GM12878 (cell line): Measurements from ENCODE around the gene PSMD1. TPM values are rescaled to one million over a fixed set of nuclear protein-coding genes. Genes with fewer than 3 reads are reported as not detected.

Experiments used
- ATAC-seq: fragments of 200-7000 bp; cut with Tn5 transposase; 3 replicates; pipeline ENCODE4 v1.9.1; 2020; ENCODE audit warnings: mild to moderate bottlenecking, moderate library complexity
- BruUV-seq: library from RNA; stranded (reverse); fragments of 400-500 nt; replicated peaks from 2 replicates; lab custom pipeline; 2021; lab: Mats Ljungman, UMichigan
- CTCF ChIA-PET: fragments of 300-600 bp; sonication (Branson Sonifier 250); formaldehyde crosslinking; extraction: SDS; loops from one replicate; lab custom pipeline; 2021; ENCODE audit warnings: inconsistent platforms; lab: Yijun Ruan, JAX
- POLR2A ChIA-PET: fragments of 350-600 bp; formaldehyde crosslinking; extraction: SDS; loops from one replicate; lab custom pipeline; 2021; ENCODE audit warnings: inconsistent platforms; lab: Charles Lee
- RAD21 ChIA-PET: fragments of 300-600 bp; sonication (Branson Sonifier 250); formaldehyde crosslinking; loops from one replicate; lab custom pipeline; 2023; ENCODE audit warnings: antibody characterized with exemption; ENCODE audit not compliant: unreplicated experiment; lab: Charles Lee
- SMC1A ChIA-PET: fragments of 300-600 bp; sonication (Branson Sonifier 250); formaldehyde crosslinking; loops from one replicate; lab custom pipeline; 2023; ENCODE audit not compliant: unreplicated experiment, uncharacterized antibody; lab: Charles Lee
- DNase-seq: peaks from one replicate; pipeline ENCODE4 v3.0.0-alpha.2; 2011; ENCODE audit warnings: low read depth, low spot score
- FAIRE-seq: peaks from 3 replicates; lab custom pipeline; 2011; peaks lifted over from hg19 to GRCh38; lab: Jason Lieb, UNC
- H2AFZ ChIP-seq: 2 replicates; pipeline ENCODE4 v1.6.0; 2011; ENCODE audit warnings: low read depth, low read length, control low read depth; ENCODE audit not compliant: control insufficient read depth
- H3K27ac ChIP-seq: 2 replicates; pipeline ENCODE4 v1.5.1; 2011; ENCODE audit warnings: control low read depth; ENCODE audit not compliant: control insufficient read depth, insufficient read depth
- H3K27me3 ChIP-seq, 2 experiments: replicated peaks in 1 of 2; 2 replicates each; pipeline versions ENCODE4 v1.6.0 to v1.6.1; 2011; ENCODE audit warnings: low read length in 1 of 2; ENCODE audit not compliant: control insufficient read depth in 2 of 2, insufficient read depth in 2 of 2
- H3K36me3 ChIP-seq, 2 experiments: 2 replicates each; pipeline ENCODE4 v1.5.1; 2011; ENCODE audit warnings: low read length in 1 of 2; ENCODE audit not compliant: control insufficient read depth in 2 of 2, insufficient read depth in 2 of 2
- H3K4me1 ChIP-seq: 2 replicates; pipeline ENCODE4 v1.6.1; 2011; ENCODE audit warnings: mild to moderate bottlenecking, low read length, moderate library complexity, mixed read lengths; ENCODE audit not compliant: control insufficient read depth, insufficient read depth
- H3K4me2 ChIP-seq: 2 replicates; pipeline ENCODE4 v1.6.0; 2011; ENCODE audit warnings: control low read depth; ENCODE audit not compliant: control insufficient read depth, insufficient read depth
- H3K4me3 ChIP-seq: fragments of 200-600 bp; sonication (generic); 2 replicates; pipeline ENCODE4 v1.5.1; 2016
- H3K79me2 ChIP-seq: 2 replicates; pipeline ENCODE4 v1.6.0; 2011; ENCODE audit warnings: low read length; ENCODE audit not compliant: control insufficient read depth, insufficient read depth
- H3K9ac ChIP-seq: 2 replicates; pipeline ENCODE4 v1.8.0; 2011; ENCODE audit warnings: low read length, control low read depth, mixed read lengths; ENCODE audit not compliant: control insufficient read depth, insufficient read depth
- H3K9me3 ChIP-seq: replicated peaks from 3 replicates; pipeline ENCODE4 v1.5.1; 2011; ENCODE audit warnings: mild to moderate bottlenecking, low read length; ENCODE audit not compliant: control insufficient read depth, insufficient read depth
- H4K20me1 ChIP-seq: 2 replicates; pipeline ENCODE4 v1.6.0; 2011; ENCODE audit not compliant: control insufficient read depth, insufficient read depth
- EED ChIP-seq: sonication (generic); IDR thresholded peaks from 2 replicates; pipeline ENCODE4 v1.6.1; 2016; ENCODE audit warnings: antibody characterized with exemption, low read depth
- HDAC6 ChIP-seq: fragments of 200-600 bp; sonication (generic); IDR thresholded peaks from one replicate; pipeline ENCODE4 v1.8.0; 2017; ENCODE audit warnings: antibody characterized with exemption; ENCODE audit not compliant: unreplicated experiment
- JUND ChIP-seq: IDR thresholded peaks from 2 replicates; pipeline ENCODE4 v1.6.1; 2012; ENCODE audit warnings: low read depth, mild to moderate bottlenecking, low read length, improper control_type of control experiment, moderate library complexity
- NBN ChIP-seq: fragments of 450-650 bp; IDR thresholded peaks from 2 replicates; pipeline ENCODE4 v1.6.1; 2016
- POU2F2 ChIP-seq: IDR thresholded peaks from 3 replicates; pipeline ENCODE4 v1.6.1; 2011; ENCODE audit warnings: low read depth, mild to moderate bottlenecking, low read length, borderline replicate concordance
- TCF7 ChIP-seq: IDR thresholded peaks from 2 replicates; pipeline ENCODE4 v1.6.1; 2014; ENCODE audit warnings: antibody characterized with exemption, borderline replicate concordance
- YY1 ChIP-seq: IDR thresholded peaks from 2 replicates; pipeline ENCODE4 v1.6.1; 2011; ENCODE audit warnings: low read depth, mild to moderate bottlenecking, low read length
- WGBS: methylation state at CpG from one replicate; pipeline ENCODE4 v1.1.6; 2016; ENCODE audit warnings: low lambda C conversion rate; ENCODE audit not compliant: insufficient replicate concordance, insufficient coverage; ENCODE audit errors: missing lambda C conversion rate; 5-methylcytosine and 5-hydroxymethylcytosine counted together
- in situ Hi-C: fragments of 300-500 bp; cut with MboI; formaldehyde crosslinking; loops from 9 replicates; pipeline ENCODE4 v1.14.3; 2018; ENCODE audit warnings: mixed read lengths
- intact Hi-C: fragments of 100-400 bp; cut with micrococcal nuclease; formaldehyde crosslinking; loops from one replicate; pipeline ENCODE4 v1.14.2; 2022; ENCODE audit not compliant: unreplicated experiment
- polyA plus RNA-seq, 11 experiments: library from polyadenylated mRNA; depleted of rRNA in 4 of 11; unstranded in 6 of 11; stranded (reverse) in 5 of 11; fragments of >200 nt; fragmentation: Nextera tagmentation in 4 of 11; fragmentation: Illumina TruSeq in 1 of 11; extraction: Ambion mirVana in 4 of 11; extraction: Trizol in 1 of 11; gene quantifications; 1 replicate in 1 of 11; 2 replicates in 10 of 11; pipeline versions ENCODE4 v1.2.1 to v1.2.3, GENCODE V29; 2011 to 2016; ENCODE audit warnings: inconsistent platforms in 2 of 11, missing spikeins in 2 of 11, low read depth in 1 of 11
- total RNA-seq, 4 experiments: library from RNA; depleted of rRNA in 3 of 4; stranded (reverse); fragments of >200 nt in 3 of 4; fragmentation: Illumina TruSeq in 1 of 4; extraction: Trizol in 1 of 4; gene quantifications; 2 replicates each; pipeline versions ENCODE4 v1.2.1 to v1.2.3, GENCODE V29; 2013 to 2021
- TF ChIP-seq, protein P1 (sequence below): fragments of 450-650 bp; formaldehyde crosslinking; IDR thresholded peaks from 2 replicates; pipeline ENCODE4 v1.4.0; 2020; ENCODE audit warnings: mild to moderate bottlenecking, moderate library complexity
- TF ChIP-seq, protein P2 (sequence below): fragments of 450-650 bp; conservative IDR thresholded peaks from 2 replicates; pipeline ENCODE4 v1.6.1; 2017; ENCODE audit warnings: mild to moderate bottlenecking, moderate library complexity
- TF ChIP-seq, protein P3 (sequence below): IDR thresholded peaks from 2 replicates; pipeline ENCODE4 v1.6.1; 2012; ENCODE audit warnings: low read depth, low read length, improper control_type of control experiment

Gene PSMD1
- total and polyA plus RNA-seq, 10 of the 15 experiments (the other 5 are each of a cell fraction or from before 2014, with no cell fraction given): 87.4 to 220 (median 139) TPM

GRCh38 chr2:231203087-231203486 lies 146.4 kb downstream of the PSMD1 start:
- H3K79me2 ChIP-seq: no peaks in the 10 kb centered on the region
- ChIA-PET CTCF (interaction anchor here (1.2 kb wide), 1 partner anchor 15 kb away, joined by 4 read pairs; no protein-coding TSS in a partner anchor), POLR2A (interaction anchor here (0.6 kb wide), 1 partner anchor 114 kb away, joined by 3 read pairs; no protein-coding TSS in a partner anchor), SMC1A (interaction anchor here (0.6 kb wide), 1 partner anchor 205 kb away, joined by 3 read pairs; no protein-coding TSS in a partner anchor), RAD21 (no interaction called here)
- ATAC-seq (no peak), FAIRE-seq (no peak), DNase-seq (no peak)
- in situ Hi-C loops: no loop called here
- peaks cover 3% of the 10 kb centered on the region for H3K4me1 ChIP-seq
- H3K36me3 ChIP-seq: no peaks in the 10 kb centered on the region; a peak in 1 of 4 replicates
- no peaks in the 10 kb centered on the region for H4K20me1 ChIP-seq
- no peak overlapping the region for H3K4me2 ChIP-seq
- no peak overlapping the region for H3K4me3 ChIP-seq
- TF ChIP-seq TCF7: no peak
- H3K27ac ChIP-seq: no peak overlapping the region
- H3K9me3 ChIP-seq: no peaks in the 10 kb centered on the region
- H3K27me3 ChIP-seq: no peaks in the 10 kb centered on the region
- 65% methylated on average over 7 of the region's 7 CpGs for WGBS
- intact Hi-C loops: no loop called here
- no TSS peak for BruUV-seq
- H3K9ac ChIP-seq: no peak overlapping the region
- H2AFZ ChIP-seq: no peak overlapping the region

GRCh38 chr2:231204146-231204545 lies 147.5 kb downstream of the PSMD1 start:
- TF ChIP-seq HDAC6: no peak
- no peak for TF ChIP-seq EED
- no peak for TF ChIP-seq JUND
- TF ChIP-seq, protein P1, sequence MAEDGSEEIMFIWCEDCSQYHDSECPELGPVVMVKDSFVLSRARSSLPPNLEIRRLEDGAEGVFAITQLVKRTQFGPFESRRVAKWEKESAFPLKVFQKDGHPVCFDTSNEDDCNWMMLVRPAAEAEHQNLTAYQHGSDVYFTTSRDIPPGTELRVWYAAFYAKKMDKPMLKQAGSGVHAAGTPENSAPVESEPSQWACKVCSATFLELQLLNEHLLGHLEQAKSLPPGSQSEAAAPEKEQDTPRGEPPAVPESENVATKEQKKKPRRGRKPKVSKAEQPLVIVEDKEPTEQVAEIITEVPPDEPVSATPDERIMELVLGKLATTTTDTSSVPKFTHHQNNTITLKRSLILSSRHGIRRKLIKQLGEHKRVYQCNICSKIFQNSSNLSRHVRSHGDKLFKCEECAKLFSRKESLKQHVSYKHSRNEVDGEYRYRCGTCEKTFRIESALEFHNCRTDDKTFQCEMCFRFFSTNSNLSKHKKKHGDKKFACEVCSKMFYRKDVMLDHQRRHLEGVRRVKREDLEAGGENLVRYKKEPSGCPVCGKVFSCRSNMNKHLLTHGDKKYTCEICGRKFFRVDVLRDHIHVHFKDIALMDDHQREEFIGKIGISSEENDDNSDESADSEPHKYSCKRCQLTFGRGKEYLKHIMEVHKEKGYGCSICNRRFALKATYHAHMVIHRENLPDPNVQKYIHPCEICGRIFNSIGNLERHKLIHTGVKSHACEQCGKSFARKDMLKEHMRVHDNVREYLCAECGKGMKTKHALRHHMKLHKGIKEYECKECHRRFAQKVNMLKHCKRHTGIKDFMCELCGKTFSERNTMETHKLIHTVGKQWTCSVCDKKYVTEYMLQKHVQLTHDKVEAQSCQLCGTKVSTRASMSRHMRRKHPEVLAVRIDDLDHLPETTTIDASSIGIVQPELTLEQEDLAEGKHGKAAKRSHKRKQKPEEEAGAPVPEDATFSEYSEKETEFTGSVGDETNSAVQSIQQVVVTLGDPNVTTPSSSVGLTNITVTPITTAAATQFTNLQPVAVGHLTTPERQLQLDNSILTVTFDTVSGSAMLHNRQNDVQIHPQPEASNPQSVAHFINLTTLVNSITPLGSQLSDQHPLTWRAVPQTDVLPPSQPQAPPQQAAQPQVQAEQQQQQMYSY (CRISPR knock-in tag): no peak
- TF ChIP-seq, protein P2, sequence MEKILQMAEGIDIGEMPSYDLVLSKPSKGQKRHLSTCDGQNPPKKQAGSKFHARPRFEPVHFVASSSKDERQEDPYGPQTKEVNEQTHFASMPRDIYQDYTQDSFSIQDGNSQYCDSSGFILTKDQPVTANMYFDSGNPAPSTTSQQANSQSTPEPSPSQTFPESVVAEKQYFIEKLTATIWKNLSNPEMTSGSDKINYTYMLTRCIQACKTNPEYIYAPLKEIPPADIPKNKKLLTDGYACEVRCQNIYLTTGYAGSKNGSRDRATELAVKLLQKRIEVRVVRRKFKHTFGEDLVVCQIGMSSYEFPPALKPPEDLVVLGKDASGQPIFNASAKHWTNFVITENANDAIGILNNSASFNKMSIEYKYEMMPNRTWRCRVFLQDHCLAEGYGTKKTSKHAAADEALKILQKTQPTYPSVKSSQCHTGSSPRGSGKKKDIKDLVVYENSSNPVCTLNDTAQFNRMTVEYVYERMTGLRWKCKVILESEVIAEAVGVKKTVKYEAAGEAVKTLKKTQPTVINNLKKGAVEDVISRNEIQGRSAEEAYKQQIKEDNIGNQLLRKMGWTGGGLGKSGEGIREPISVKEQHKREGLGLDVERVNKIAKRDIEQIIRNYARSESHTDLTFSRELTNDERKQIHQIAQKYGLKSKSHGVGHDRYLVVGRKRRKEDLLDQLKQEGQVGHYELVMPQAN: no peak
- no peak for TF ChIP-seq POU2F2
- TF ChIP-seq, protein P3, sequence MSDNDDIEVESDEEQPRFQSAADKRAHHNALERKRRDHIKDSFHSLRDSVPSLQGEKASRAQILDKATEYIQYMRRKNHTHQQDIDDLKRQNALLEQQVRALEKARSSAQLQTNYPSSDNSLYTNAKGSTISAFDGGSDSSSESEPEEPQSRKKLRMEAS: no peak
- no peak for TF ChIP-seq NBN
- no peak for TF ChIP-seq YY1
- Histone ChIP-seq H3K4me2 (no peak overlapping the region), H2AFZ (no peak overlapping the region), H3K79me2 (no peaks in the 10 kb centered on the region), H3K4me3 (no peak overlapping the region), H3K9ac (no peak overlapping the region), H3K27ac (no peak overlapping the region), H3K27me3 (no peaks in the 10 kb centered on the region), H4K20me1 (no peaks in the 10 kb centered on the region), H3K4me1 (no peaks in the 10 kb centered on the region; the same call in 1 of the 2 replicates), H3K36me3 (peaks cover 0 to 5% of the 10 kb centered on the region in 2 experiments; a peak in 2 of 4 replicates), H3K9me3 (no peaks in the 10 kb centered on the region)
- ChIA-PET POLR2A (no interaction called here), RAD21 (interaction anchor here (0.7 kb wide), 1 partner anchor 60 kb away, joined by 3 read pairs; no protein-coding TSS in a partner anchor), SMC1A (interaction anchor here (0.9 kb wide), 1 partner anchor 41 kb away, joined by 4 read pairs; no protein-coding TSS in a partner anchor), CTCF (interaction anchor here (0.6 kb wide), 1 partner anchor 108 kb away, joined by 3 read pairs; no protein-coding TSS in a partner anchor)
- FAIRE-seq (no peak), DNase-seq (no peak), ATAC-seq (no peak)
- intact Hi-C loops (no loop called here), in situ Hi-C loops (no loop called here)
- no TSS peak for BruUV-seq
- WGBS: 61% methylated on average over 3 of the region's 3 CpGs
